Measurements from ENCODE around the gene GPR143. TPM values are rescaled to one million over a fixed set of nuclear protein-coding genes. Genes with fewer than 3 reads are reported as not detected.

The GPR143 gene
- total and polyA plus RNA-seq, 2 experiments from 2014 or later, result 6.3 to 12.8 TPM

DNA sequence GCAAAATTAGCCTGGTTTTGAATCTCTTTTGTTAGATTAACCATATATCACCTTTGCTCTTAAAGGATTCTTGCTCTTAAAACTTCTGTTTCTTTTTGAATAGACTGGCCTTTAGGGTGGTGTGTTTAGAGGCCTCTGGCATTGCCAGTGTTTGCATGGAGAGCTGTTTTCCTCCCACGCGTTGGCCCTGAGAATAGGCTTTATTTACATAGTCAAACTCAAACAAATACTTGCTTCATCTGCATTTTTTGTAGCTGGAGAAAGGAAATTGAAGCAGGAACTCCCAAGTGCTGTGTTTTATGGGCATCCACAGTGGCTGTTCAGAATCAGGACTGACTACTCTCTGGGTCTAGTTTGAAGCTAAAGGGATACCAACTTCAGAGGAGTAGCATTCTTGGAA, 23.3 kb upstream of the GPR143 start:
- Histone ChIP-seq H3K27ac (no peak overlapping the region), H3K27me3 (no peaks in the 10 kb centered on the region), H3K36me3 (no peaks in the 10 kb centered on the region), H3K9me3 (ENCODE audit: low read depth) (no peaks in the 10 kb centered on the region), H3K4me3 (no peak overlapping the region), H3K4me1 (ENCODE audit: low read depth) (peaks cover 17% of the 10 kb centered on the region)
- DNase-seq (ENCODE audit: low read depth in 1 of 2, low spot score in 1 of 2), result peak in 1 of 2 donors; percentile 48
- TF ChIP-seq, protein P1, sequence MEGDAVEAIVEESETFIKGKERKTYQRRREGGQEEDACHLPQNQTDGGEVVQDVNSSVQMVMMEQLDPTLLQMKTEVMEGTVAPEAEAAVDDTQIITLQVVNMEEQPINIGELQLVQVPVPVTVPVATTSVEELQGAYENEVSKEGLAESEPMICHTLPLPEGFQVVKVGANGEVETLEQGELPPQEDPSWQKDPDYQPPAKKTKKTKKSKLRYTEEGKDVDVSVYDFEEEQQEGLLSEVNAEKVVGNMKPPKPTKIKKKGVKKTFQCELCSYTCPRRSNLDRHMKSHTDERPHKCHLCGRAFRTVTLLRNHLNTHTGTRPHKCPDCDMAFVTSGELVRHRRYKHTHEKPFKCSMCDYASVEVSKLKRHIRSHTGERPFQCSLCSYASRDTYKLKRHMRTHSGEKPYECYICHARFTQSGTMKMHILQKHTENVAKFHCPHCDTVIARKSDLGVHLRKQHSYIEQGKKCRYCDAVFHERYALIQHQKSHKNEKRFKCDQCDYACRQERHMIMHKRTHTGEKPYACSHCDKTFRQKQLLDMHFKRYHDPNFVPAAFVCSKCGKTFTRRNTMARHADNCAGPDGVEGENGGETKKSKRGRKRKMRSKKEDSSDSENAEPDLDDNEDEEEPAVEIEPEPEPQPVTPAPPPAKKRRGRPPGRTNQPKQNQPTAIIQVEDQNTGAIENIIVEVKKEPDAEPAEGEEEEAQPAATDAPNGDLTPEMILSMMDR (IDR thresholded peaks at IDR 0.05; ENCODE audit: low read depth, low read length), result no peak

DNA sequence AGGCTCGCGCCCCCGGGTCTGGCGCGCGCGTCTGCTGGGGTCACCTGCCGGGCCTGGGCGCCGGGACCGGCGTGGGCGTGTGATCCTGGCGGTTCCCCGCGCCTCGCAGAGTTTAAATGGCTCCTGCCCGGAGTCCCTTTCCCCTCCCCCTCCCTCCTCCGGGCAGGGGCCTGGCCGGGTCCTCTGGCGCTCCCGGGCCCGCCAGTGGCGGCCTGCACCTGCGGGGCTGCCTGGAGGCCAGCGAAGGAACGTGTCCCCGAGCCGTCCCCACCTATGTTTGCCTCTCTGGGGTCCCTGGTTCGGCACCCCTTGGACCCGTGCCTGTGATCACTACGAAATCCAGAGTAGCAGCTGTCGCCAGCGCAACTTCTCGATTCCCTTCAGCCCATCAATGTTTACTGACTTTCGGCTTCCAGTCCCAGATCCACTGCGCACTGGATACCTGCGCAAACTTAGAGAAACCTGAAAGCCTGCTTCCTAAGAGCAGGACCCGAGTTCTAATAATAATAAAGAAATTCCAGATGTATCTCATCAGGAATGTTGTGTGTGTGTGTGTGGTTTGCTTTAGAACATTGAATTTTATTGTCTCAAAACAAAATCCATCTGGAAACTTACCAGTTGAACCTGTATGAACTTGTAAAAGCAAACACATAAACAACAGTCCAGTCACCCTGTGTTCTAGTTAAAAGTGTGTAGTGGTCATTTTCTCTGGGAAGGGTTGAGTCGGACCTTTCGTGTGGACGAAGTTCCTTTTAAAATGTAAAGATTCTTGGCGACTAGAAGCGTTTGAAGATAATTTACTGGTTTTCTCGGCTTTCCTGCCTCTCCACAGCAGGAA, 21.4 kb upstream of the GPR143 start:
- Histone ChIP-seq H3K9me3 (ENCODE audit: low read depth) (no peaks in the 10 kb centered on the region), H3K4me3 (peak overlapping the region; percentile 89), H3K36me3 (no peaks in the 10 kb centered on the region), H3K4me1 (ENCODE audit: low read depth) (peaks cover 17% of the 10 kb centered on the region), H3K27me3 (no peaks in the 10 kb centered on the region), H3K27ac (peak overlapping the region; percentile 91)
- TF ChIP-seq, protein P1 (IDR thresholded peaks at IDR 0.05; ENCODE audit: low read depth, low read length), result no peak
- peak in 1 of 2 donors; percentile 68 for DNase-seq (ENCODE audit: low read depth in 1 of 2, low spot score in 1 of 2)

DNA sequence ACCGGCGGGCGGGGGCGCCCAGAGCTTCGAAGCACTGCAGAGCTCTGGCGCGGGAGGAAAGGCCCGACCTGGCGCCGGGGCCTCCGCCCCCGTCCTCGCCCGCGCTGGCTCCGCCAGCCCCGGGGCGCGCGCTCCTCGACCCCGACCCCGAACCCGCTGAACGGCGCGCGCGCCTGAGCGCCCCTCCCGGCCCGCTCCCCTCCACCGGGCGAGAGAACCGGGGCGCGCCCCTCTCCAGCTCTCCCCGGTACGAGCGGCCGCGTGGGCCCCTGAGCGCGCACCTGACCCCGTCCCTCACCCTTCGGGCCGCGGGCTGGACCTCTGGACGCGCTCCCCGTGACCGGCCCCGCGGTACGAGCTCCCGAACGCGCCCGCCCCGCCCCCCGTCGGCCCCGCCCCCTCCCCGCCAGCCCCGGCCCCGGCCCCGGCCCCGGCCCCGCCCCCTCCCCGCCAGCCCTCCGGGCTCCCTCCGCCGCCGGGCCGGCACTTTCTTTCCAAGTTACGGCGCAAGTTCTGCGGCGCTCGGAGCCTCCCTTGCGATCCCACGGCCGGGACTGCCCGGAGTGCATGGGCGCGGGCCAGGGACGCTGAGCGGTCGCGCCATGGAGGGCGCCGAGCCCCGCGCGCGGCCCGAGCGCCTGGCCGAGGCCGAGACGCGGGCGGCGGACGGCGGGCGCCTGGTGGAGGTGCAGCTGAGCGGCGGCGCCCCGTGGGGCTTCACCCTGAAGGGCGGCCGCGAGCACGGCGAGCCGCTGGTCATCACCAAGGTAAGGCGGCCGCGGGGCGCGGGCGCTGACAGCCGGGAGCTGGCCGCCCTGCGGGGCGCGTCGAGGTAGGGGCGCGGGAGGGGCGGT, 20.5 kb upstream of the GPR143 start, which contains the start of gene SHROOM2:
SHROOM2 (plus strand) TSS at position 486 of the 854 bp plus-strand sequence; CDS start at position 603, 117 bp downstream.
- H3K36me3 ChIP-seq, result no peaks in the 10 kb centered on the region
- peaks cover 17% of the 10 kb centered on the region for H3K4me1 ChIP-seq (ENCODE audit: low read depth)
- peak within 1 kb of the TSS; percentile 91 for H3K27ac ChIP-seq
- no peaks in the 10 kb centered on the region for H3K9me3 ChIP-seq (ENCODE audit: low read depth)
- H3K27me3 ChIP-seq, result no peaks in the 10 kb centered on the region
- peak; percentile 29 to 72 for DNase-seq (ENCODE audit: low read depth in 1 of 2, low spot score in 1 of 2)
- peak within 1 kb of the TSS; percentile 89 for H3K4me3 ChIP-seq
- TF ChIP-seq, protein P1 (IDR thresholded peaks at IDR 0.05; ENCODE audit: low read depth, low read length), result no peak

DNA sequence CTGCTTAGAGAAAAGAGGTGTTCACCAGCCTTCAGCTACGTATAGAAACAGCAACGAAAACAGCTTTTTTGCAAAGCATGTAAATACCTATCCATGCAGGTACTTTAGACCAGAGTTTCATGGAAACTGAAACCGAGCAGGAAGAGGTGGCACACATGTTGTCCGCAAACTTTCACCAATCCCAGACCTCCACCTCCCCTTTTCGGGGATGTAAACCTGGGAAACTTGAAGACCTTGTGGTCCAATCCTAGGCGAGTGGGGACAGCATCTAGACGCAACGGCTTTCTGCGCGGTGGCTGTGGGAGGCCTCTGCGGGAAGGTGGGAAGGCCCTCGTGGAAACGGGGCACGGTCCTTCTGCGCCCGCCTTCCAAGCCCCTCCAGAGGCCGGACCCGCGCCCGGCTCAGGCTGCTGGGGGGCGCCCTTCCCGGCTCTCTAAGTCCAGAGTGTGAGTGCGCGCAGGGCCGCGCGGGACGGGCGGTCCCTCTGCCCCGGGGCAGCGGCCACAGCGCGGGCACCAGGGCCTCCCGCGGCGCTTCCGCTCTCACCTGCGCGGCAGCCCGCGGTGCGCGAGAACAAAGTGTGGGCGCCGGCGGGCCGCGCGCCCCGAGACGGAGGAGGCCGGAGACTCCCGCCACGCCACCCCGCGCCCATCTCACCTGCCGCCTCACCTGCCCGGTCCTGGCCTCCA, 19.8 kb upstream of the GPR143 start:
- Histone ChIP-seq H3K27ac (peak overlapping the region; percentile 91), H3K4me3 (peak overlapping the region; percentile 89), H3K36me3 (no peaks in the 10 kb centered on the region), H3K27me3 (no peaks in the 10 kb centered on the region), H3K4me1 (ENCODE audit: low read depth) (peaks cover 17% of the 10 kb centered on the region), H3K9me3 (ENCODE audit: low read depth) (no peaks in the 10 kb centered on the region)
- peak in 1 of 2 donors; percentile 39 for DNase-seq (ENCODE audit: low read depth in 1 of 2, low spot score in 1 of 2)
- TF ChIP-seq, protein P1 (IDR thresholded peaks at IDR 0.05; ENCODE audit: low read depth, low read length), result no peak

DNA sequence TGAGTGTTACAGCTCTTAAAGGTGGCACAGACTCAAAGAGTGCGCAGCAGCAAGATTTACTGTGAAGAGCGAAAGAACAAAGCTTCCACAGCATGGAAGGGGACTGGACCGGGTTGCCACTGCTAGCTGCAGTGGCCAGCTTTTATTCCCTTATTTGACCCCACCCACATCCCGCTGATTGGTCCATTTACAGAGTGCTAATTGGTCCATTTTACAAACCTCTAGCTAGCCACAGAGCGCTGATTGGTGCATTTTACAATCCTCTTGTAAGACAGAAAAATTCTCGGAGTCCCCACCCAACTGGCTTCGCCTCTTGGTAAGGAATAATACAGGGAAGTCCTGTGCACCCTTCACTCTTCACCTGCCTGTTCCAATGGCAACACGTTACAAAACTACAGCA, 18.7 kb upstream of the GPR143 start:
- no peak for DNase-seq (ENCODE audit: low read depth in 1 of 2, low spot score in 1 of 2)
- Histone ChIP-seq H3K27ac (no peak overlapping the region), H3K9me3 (ENCODE audit: low read depth) (no peaks in the 10 kb centered on the region)

More for the DNA sequence above, 18.7 kb upstream of the GPR143 start:
- Histone ChIP-seq H3K4me1 (ENCODE audit: low read depth) (peaks cover 11% of the 10 kb centered on the region), H3K36me3 (no peaks in the 10 kb centered on the region), H3K27me3 (no peaks in the 10 kb centered on the region), H3K4me3 (no peak overlapping the region)
- TF ChIP-seq, protein P1 (IDR thresholded peaks at IDR 0.05; ENCODE audit: low read depth, low read length), result no peak
